GM12891 (cell line): Measurements from ENCODE around the gene RPL10.

Source experiments
- PAX5 ChIP-seq: IDR thresholded peaks from 2 replicates; pipeline ENCODE4 v1.6.1; 2011; ENCODE audit warnings: low read length, moderate library complexity, mild to moderate bottlenecking; ENCODE audit not compliant: insufficient read depth, severe bottlenecking
- POLR2A ChIP-seq: IDR thresholded peaks from 2 replicates; pipeline ENCODE4 v1.6.1; 2011; ENCODE audit warnings: low read depth, low read length, control low read depth
- POLR2AphosphoS5 ChIP-seq: IDR thresholded peaks from 2 replicates; pipeline ENCODE4 v1.6.1; 2011; ENCODE audit warnings: low read depth, low read length, control low read depth
- POU2F2 ChIP-seq: IDR thresholded peaks from 2 replicates; pipeline ENCODE4 v1.6.1; 2011; ENCODE audit warnings: low read depth, mild to moderate bottlenecking, control low read depth, low read length, moderate library complexity
- SPI1 ChIP-seq: IDR thresholded peaks from 2 replicates; pipeline ENCODE4 v1.6.1; 2011; ENCODE audit warnings: low read depth, low read length, control low read depth
- TAF1 ChIP-seq: IDR thresholded peaks from 2 replicates; pipeline ENCODE4 v1.6.1; 2011; ENCODE audit warnings: low read depth, low read length, control low read depth

DNA sequence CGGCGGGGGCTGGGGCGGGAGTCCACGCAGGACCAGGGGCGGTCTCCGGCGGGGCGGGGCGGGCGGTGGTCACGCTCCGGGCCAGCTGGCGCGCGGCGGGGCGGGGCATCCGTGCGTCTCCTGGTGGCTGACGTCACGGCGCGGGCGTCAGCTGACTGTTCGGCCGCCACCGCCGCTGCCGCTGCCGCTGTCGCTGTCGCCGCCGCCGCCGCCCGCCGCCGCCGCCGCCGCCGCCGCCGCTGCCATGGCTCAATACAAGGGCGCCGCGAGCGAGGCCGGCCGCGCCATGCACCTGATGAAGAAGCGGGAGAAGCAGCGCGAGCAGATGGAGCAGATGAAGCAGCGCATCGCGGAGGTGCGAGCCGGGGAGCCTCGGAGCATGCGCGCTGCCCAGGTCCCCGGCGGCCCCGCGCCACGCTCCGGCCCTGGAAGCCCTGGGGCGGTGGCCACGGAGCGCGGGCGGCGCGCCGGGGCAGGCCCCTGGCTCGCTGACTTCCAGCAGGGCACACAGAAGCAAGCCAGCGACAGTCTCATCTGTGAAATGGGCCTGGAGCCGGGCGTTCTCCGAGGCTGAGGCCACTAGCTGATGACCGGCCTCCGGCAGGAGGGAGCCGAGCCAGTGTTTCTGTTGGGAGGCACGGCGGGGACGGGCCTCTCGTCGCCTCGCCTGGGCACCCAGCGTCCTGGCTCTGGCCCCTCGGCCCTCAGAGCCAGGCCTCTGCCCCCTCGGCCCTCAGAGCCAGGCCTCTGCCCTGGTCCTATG, 46.0 kb downstream of the RPL10 start, which contains the start of gene FAM50A:
- TF ChIP-seq TAF1 (no peak), POLR2A (no peak), POLR2AphosphoS5 (no peak), PAX5 (no peak), POU2F2 (no peak), SPI1 (no peak)
